Measurements from ENCODE around the gene BCR.

Gene BCR

DNA sequence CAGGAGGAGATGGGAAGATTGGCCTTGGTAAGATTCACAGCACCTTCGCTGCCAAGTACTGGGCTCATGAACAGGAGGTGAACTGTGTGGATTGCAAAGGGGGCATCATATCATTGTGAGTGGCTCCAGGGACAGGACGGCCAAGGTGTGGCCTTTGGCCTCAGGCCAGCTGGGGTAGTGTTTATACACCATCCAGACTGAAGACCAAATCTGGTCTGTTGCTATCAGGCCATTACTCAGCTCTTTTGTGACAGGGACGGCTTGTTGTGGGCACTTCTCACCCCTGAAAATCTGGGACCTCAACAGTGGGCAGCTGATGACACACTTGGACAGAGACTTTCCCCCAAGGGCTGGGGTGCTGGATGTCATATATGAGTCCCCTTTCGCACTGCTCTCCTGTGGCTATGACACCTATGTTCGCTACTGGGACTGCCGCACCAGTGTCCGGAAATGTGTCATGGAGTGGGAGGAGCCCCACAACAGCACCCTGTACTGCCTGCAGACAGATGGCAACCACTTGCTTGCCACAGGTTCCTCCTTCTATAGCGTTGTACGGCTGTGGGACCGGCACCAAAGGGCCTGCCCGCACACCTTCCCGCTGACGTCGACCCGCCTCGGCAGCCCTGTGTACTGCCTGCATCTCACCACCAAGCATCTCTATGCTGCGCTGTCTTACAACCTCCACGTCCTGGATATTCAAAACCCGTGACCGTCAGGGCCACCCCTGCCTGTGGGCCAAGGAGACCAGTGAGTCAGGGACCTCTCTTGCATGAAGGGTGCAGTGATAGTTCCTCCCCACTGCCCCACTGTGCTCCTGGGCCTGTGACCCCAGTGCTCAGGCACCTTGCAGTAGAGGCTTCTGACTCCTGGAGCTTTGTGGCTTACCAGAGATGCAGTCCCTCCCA is 83.6 kb downstream of the BCR start:
- H3K79me2 ChIP-seq (ENCODE audit: control insufficient read depth, insufficient read depth, low read length, poor library complexity), result no peaks in the 10 kb centered on the region
- H2BK12ac ChIP-seq (ENCODE audit: low read length), result no peak overlapping the region
- no peak overlapping the region for H2AFZ ChIP-seq (ENCODE audit: insufficient read depth, low read length, poor library complexity)
- no peak overlapping the region for H2BK120ac ChIP-seq (ENCODE audit: insufficient read depth, low read length, poor library complexity)
- H3K36me3 ChIP-seq (ENCODE audit: control insufficient read depth in 1 of 2, insufficient read depth in 2 of 2, low read length in 2 of 2), result peaks cover 63 to 70% of the 10 kb centered on the region in 2 experiments
- no peaks in the 10 kb centered on the region for H3K27me3 ChIP-seq (ENCODE audit: insufficient read depth, low read length)
- no CpG with 5 or more reads among the region's 20 CpGs for WGBS (ENCODE audit: extremely low coverage, insufficient coverage, insufficient read length)
- no peak overlapping the region for H2AK5ac ChIP-seq (ENCODE audit: low read length)
- H3K18ac ChIP-seq (ENCODE audit: low read length), result no peak overlapping the region
- no peak overlapping the region for H3K4me2 ChIP-seq (ENCODE audit: low read length)
- no peaks in the 10 kb centered on the region for H3K4me1 ChIP-seq (ENCODE audit: control insufficient read depth in 1 of 2, insufficient read depth in 2 of 2, low read length in 2 of 2)
- H4K12ac ChIP-seq (ENCODE audit: low read depth, low read length), result no peak overlapping the region
- no peaks in the 10 kb centered on the region for H3K79me1 ChIP-seq (ENCODE audit: low read length)
- no peak overlapping the region for H3K4me3 ChIP-seq (ENCODE audit: low read depth, low read length)
- no peak overlapping the region for H3K9ac ChIP-seq (ENCODE audit: low read length)
- no peak overlapping the region for H3K23ac ChIP-seq (ENCODE audit: low read length)
- no peak overlapping the region for H2BK5ac ChIP-seq (ENCODE audit: low read depth, low read length, poor library complexity)
- no peak overlapping the region for H3K14ac ChIP-seq (ENCODE audit: low read length)
- H3K9me3 ChIP-seq (ENCODE audit: insufficient read depth, low read depth, low read length), result no peaks in the 10 kb centered on the region
- H4K8ac ChIP-seq (ENCODE audit: low read depth, low read length), result no peak overlapping the region
- no peak overlapping the region for H4K91ac ChIP-seq (ENCODE audit: low read depth, low read length)
- no peak overlapping the region for H3K4ac ChIP-seq (ENCODE audit: low read depth, low read length)
- H3K27ac ChIP-seq (ENCODE audit: low read depth, low read length), result no peak overlapping the region
- no peak for DNase-seq

- H3K36me3 ChIP-seq (ENCODE audit: control insufficient read depth in 1 of 2, insufficient read depth in 2 of 2, low read length in 2 of 2), result peaks cover 68 to 77% of the 10 kb centered on the region in 2 experiments
- no peak overlapping the region for H4K8ac ChIP-seq (ENCODE audit: low read depth, low read length)
- H2BK12ac ChIP-seq (ENCODE audit: low read length), result no peak overlapping the region
- no peak overlapping the region for H2BK5ac ChIP-seq (ENCODE audit: low read depth, low read length, poor library complexity)
- H2AFZ ChIP-seq (ENCODE audit: insufficient read depth, low read length, poor library complexity), result no peak overlapping the region
- H3K79me1 ChIP-seq (ENCODE audit: low read length), result no peaks in the 10 kb centered on the region
- H3K4me1 ChIP-seq (ENCODE audit: control insufficient read depth in 1 of 2, insufficient read depth in 2 of 2, low read length in 2 of 2), result no peaks in the 10 kb centered on the region
- H2AK5ac ChIP-seq (ENCODE audit: low read length), result no peak overlapping the region
- no peaks in the 10 kb centered on the region for H3K27me3 ChIP-seq (ENCODE audit: insufficient read depth, low read length)
- H3K4me2 ChIP-seq (ENCODE audit: low read length), result no peak overlapping the region
- H4K12ac ChIP-seq (ENCODE audit: low read depth, low read length), result no peak overlapping the region
- H3K14ac ChIP-seq (ENCODE audit: low read length), result no peak overlapping the region
- H3K4me3 ChIP-seq (ENCODE audit: low read depth, low read length), result no peak overlapping the region
- H3K9ac ChIP-seq (ENCODE audit: low read length), result no peak overlapping the region
- no peaks in the 10 kb centered on the region for H3K9me3 ChIP-seq (ENCODE audit: insufficient read depth, low read depth, low read length)
- no peak overlapping the region for H3K18ac ChIP-seq (ENCODE audit: low read length)
- DNase-seq, result no peak
- H3K4ac ChIP-seq (ENCODE audit: low read depth, low read length), result no peak overlapping the region
- H3K27ac ChIP-seq (ENCODE audit: low read depth, low read length), result no peak overlapping the region
- H2BK120ac ChIP-seq (ENCODE audit: insufficient read depth, low read length, poor library complexity), result no peak overlapping the region
- H3K79me2 ChIP-seq (ENCODE audit: control insufficient read depth, insufficient read depth, low read length, poor library complexity), result no peaks in the 10 kb centered on the region
- no peak overlapping the region for H3K23ac ChIP-seq (ENCODE audit: low read length)
- WGBS (ENCODE audit: extremely low coverage, insufficient coverage, insufficient read length), result no CpG with 5 or more reads among the region's 19 CpGs
- no peak overlapping the region for H4K91ac ChIP-seq (ENCODE audit: low read depth, low read length)
These were observed 84.5 kb downstream of the BCR start for GRCh38 chr22:23264610-23265367.

- H4K8ac ChIP-seq (ENCODE audit: low read depth, low read length), result no peak overlapping the region
- H3K14ac ChIP-seq (ENCODE audit: low read length), result no peak overlapping the region
- H3K4me3 ChIP-seq (ENCODE audit: low read depth, low read length), result no peak overlapping the region
- H2AFZ ChIP-seq (ENCODE audit: insufficient read depth, low read length, poor library complexity), result no peak overlapping the region
- H2BK120ac ChIP-seq (ENCODE audit: insufficient read depth, low read length, poor library complexity), result no peak overlapping the region
- H2BK12ac ChIP-seq (ENCODE audit: low read length), result no peak overlapping the region
- no peak overlapping the region for H3K4ac ChIP-seq (ENCODE audit: low read depth, low read length)
- H3K23ac ChIP-seq (ENCODE audit: low read length), result no peak overlapping the region
- no peaks in the 10 kb centered on the region for H3K79me2 ChIP-seq (ENCODE audit: control insufficient read depth, insufficient read depth, low read length, poor library complexity)
- WGBS (ENCODE audit: extremely low coverage, insufficient coverage, insufficient read length), result no CpG with 5 or more reads among the region's 7 CpGs
- no peak overlapping the region for H4K12ac ChIP-seq (ENCODE audit: low read depth, low read length)
- no peaks in the 10 kb centered on the region for H3K79me1 ChIP-seq (ENCODE audit: low read length)
- H4K91ac ChIP-seq (ENCODE audit: low read depth, low read length), result no peak overlapping the region
- DNase-seq, result no peak
- peaks cover 74 to 82% of the 10 kb centered on the region in 2 experiments for H3K36me3 ChIP-seq (ENCODE audit: control insufficient read depth in 1 of 2, insufficient read depth in 2 of 2, low read length in 2 of 2)
- no peaks in the 10 kb centered on the region for H3K9me3 ChIP-seq (ENCODE audit: insufficient read depth, low read depth, low read length)
- H2AK5ac ChIP-seq (ENCODE audit: low read length), result no peak overlapping the region
- no peak overlapping the region for H3K18ac ChIP-seq (ENCODE audit: low read length)
- no peaks in the 10 kb centered on the region for H3K27me3 ChIP-seq (ENCODE audit: insufficient read depth, low read length)
- H3K4me2 ChIP-seq (ENCODE audit: low read length), result no peak overlapping the region
- H3K4me1 ChIP-seq (ENCODE audit: control insufficient read depth in 1 of 2, insufficient read depth in 2 of 2, low read length in 2 of 2), result no peaks in the 10 kb centered on the region
- H2BK5ac ChIP-seq (ENCODE audit: low read depth, low read length, poor library complexity), result no peak overlapping the region
- no peak overlapping the region for H3K27ac ChIP-seq (ENCODE audit: low read depth, low read length)
- no peak overlapping the region for H3K9ac ChIP-seq (ENCODE audit: low read length)
These were observed 85.0 kb downstream of the BCR start for GRCh38 chr22:23265368-23265700.

GRCh38 chr22:23266780-23267179 is 86.5 kb downstream of the BCR start:
- Histone ChIP-seq H3K27me3 (ENCODE audit: insufficient read depth, low read length) (no peaks in the 10 kb centered on the region), H3K79me1 (ENCODE audit: low read length) (no peaks in the 10 kb centered on the region), H3K4me3 (ENCODE audit: low read depth, low read length) (no peak overlapping the region), H3K23ac (ENCODE audit: low read length) (no peak overlapping the region), H3K14ac (ENCODE audit: low read length) (no peak overlapping the region), H3K4me2 (ENCODE audit: low read length) (no peak overlapping the region), H3K79me2 (ENCODE audit: control insufficient read depth, insufficient read depth, low read length, poor library complexity) (no peaks in the 10 kb centered on the region), H2AFZ (ENCODE audit: insufficient read depth, low read length, poor library complexity) (no peak overlapping the region), H2BK120ac (ENCODE audit: insufficient read depth, low read length, poor library complexity) (no peak overlapping the region), H3K36me3 (ENCODE audit: control insufficient read depth in 1 of 2, insufficient read depth in 2 of 2, low read length in 2 of 2) (peaks cover 77 to 80% of the 10 kb centered on the region in 2 experiments), H2AK5ac (ENCODE audit: low read length) (no peak overlapping the region), H2BK12ac (ENCODE audit: low read length) (no peak overlapping the region), H3K9me3 (ENCODE audit: insufficient read depth, low read depth, low read length) (no peaks in the 10 kb centered on the region), H2BK5ac (ENCODE audit: low read depth, low read length, poor library complexity) (no peak overlapping the region), H4K8ac (ENCODE audit: low read depth, low read length) (no peak overlapping the region), H4K12ac (ENCODE audit: low read depth, low read length) (no peak overlapping the region), H3K18ac (ENCODE audit: low read length) (no peak overlapping the region), H3K4ac (ENCODE audit: low read depth, low read length) (no peak overlapping the region), H3K4me1 (ENCODE audit: control insufficient read depth in 1 of 2, insufficient read depth in 2 of 2, low read length in 2 of 2) (no peaks in the 10 kb centered on the region), H3K27ac (ENCODE audit: low read depth, low read length) (no peak overlapping the region), H3K9ac (ENCODE audit: low read length) (no peak overlapping the region), H4K91ac (ENCODE audit: low read depth, low read length) (no peak overlapping the region)
- DNase-seq, result no peak
- no CpG with 5 or more reads among the region's 4 CpGs for WGBS (ENCODE audit: extremely low coverage, insufficient coverage, insufficient read length)

Measured in trophoblast cell (in vitro differentiated cells and primary cell).